SK-N-MC (cell line): ENCODE results near the gene UNC5C.

ENCODE experiments used
- DNase-seq: peaks from one replicate; pipeline ENCODE4 v3.0.0-alpha.2; 2011; ENCODE audit warnings: low read depth, low spot score
- H3K27ac ChIP-seq: fragments of 200-600 bp; sonication (generic); 2 replicates; pipeline ENCODE4 v1.5.1; 2016; ENCODE audit warnings: mixed run types
- H3K36me3 ChIP-seq: fragments of 200-600 bp; sonication (generic); 2 replicates; pipeline ENCODE4 v1.6.1; 2017; ENCODE audit warnings: antibody characterized with exemption, low read length, mixed read lengths; ENCODE audit not compliant: insufficient read depth
- H3K4me3 ChIP-seq: fragments of 200-600 bp; sonication (generic); 2 replicates; pipeline ENCODE4 v1.5.1; 2016
- H3K9ac ChIP-seq: fragments of 200-600 bp; sonication (generic); 2 replicates; pipeline ENCODE4 v1.8.0; 2017; ENCODE audit warnings: mixed run types, mixed read lengths; ENCODE audit not compliant: insufficient read length
- H3K9me3 ChIP-seq: fragments of 200-600 bp; sonication (generic); 2 replicates; pipeline ENCODE4 v1.6.1; 2017; ENCODE audit warnings: low read depth, mild to moderate bottlenecking, antibody characterized with exemption, low read length, moderate library complexity, mixed read lengths
- EZH2 ChIP-seq: fragments of 200-600 bp; sonication (generic); IDR thresholded peaks from one replicate; pipeline ENCODE4 v1.6.1; 2017; ENCODE audit warnings: antibody characterized with exemption
- FOXP2 ChIP-seq: optimal IDR thresholded peaks from 2 replicates; pipeline ENCODE3; 2011; ENCODE audit warnings: mild to moderate bottlenecking, moderate library complexity; ENCODE audit not compliant: insufficient read depth; ENCODE audit errors: extremely low read length, control extremely low read depth

UNC5C gene

DNA sequence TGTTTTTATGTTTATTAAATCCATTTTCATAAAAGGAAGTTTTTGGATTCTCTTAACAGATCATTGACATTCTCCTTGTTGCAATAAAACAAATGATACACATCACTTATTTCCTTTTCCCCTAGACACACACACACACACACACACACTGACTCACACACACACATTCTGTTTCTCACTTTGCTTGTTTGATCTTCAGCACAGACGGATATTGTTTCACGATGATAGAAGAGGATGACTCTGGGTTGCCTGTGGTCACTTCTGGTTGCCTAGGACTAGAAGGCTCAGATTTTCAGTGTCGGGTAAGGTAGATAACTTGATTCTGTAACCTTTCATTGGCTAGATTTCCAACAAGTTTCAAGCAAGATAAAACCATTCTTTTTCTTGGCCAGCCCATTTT lies 434.3 kb downstream of the UNC5C start:
- no peak for DNase-seq
- Histone ChIP-seq H3K9ac (no peak overlapping the region), H3K4me3 (no peak overlapping the region), H3K36me3 (no peaks in the 10 kb centered on the region), H3K9me3 (no peaks in the 10 kb centered on the region), H3K27ac (no peak overlapping the region)
- TF ChIP-seq EZH2, result no peak
- TF ChIP-seq FOXP2, result no peak
